T-cell (primary cell): ENCODE data around the gene TECR. TPM values are rescaled to one million over a fixed set of nuclear protein-coding genes. Genes with fewer than 3 reads are reported as not detected.
A peak's percentile ranks its signal among the peaks of the same experiment; 100 is the strongest.

Experiments used
- ATAC-seq, 4 experiments: fragments of 200-7000 bp in 3 of 4; fragments of 150-1000 bp in 1 of 4; cut with Tn5 transposase; replicated peaks in 1 of 4; 1 replicate in 3 of 4; 2 replicates in 1 of 4; pipeline ENCODE4 v1.10.0; 2021; ENCODE audit warnings: moderate library complexity in 3 of 4, mild to moderate bottlenecking in 2 of 4, moderate number of reproducible peaks in 1 of 4
- CTCF ChIA-PET, 2 donors: fragments of 300-600 bp; sonication (Branson Sonifier 250); formaldehyde crosslinking; loops; one replicate each; lab custom pipeline; 2022; ENCODE audit warnings: antibody characterized with exemption in 2 of 2; lab: Charles Lee
- POLR2A ChIA-PET, 2 donors: fragments of 300-600 bp; sonication (Branson Sonifier 250); formaldehyde crosslinking; loops; one replicate each; lab custom pipeline; 2022; ENCODE audit warnings: antibody characterized with exemption in 2 of 2; lab: Charles Lee
- DNase-seq, 35 experiments: peaks; one replicate each; pipeline versions ENCODE4 v3.0.0 to v3.0.0-alpha.2; 2013 to 2023
- H3K27ac ChIP-seq: one replicate; pipeline ENCODE4 v1.5.1; 2013; ENCODE audit warnings: low read length
- H3K27me3 ChIP-seq, 2 experiments: replicated peaks in 1 of 2; 1 replicate in 1 of 2; 2 replicates in 1 of 2; pipeline versions ENCODE4 v1.6.1 to v1.7.0; 2013; ENCODE audit warnings: low read length in 1 of 2, mixed read lengths in 1 of 2; ENCODE audit not compliant: control insufficient read depth in 2 of 2, insufficient read depth in 2 of 2; ENCODE audit errors: extremely low read depth in 1 of 2
- H3K36me3 ChIP-seq, 2 donors: 1 replicate in 1 of 2; 2 replicates in 1 of 2; pipeline versions ENCODE4 v1.6.1 to v1.7.0; 2013; ENCODE audit warnings: low read length in 1 of 2; ENCODE audit not compliant: control insufficient read depth in 2 of 2, insufficient read depth in 1 of 2; ENCODE audit errors: extremely low read depth in 1 of 2
- H3K4me1 ChIP-seq, 2 experiments: 1 replicate in 1 of 2; 2 replicates in 1 of 2; pipeline versions ENCODE4 v1.6.1 to v1.7.0; 2013; ENCODE audit warnings: low read length in 2 of 2, mixed read lengths in 1 of 2; ENCODE audit not compliant: insufficient read depth in 2 of 2, control insufficient read depth in 1 of 2; ENCODE audit errors: extremely low read depth in 1 of 2
- H3K4me3 ChIP-seq, 2 donors: 1 replicate in 1 of 2; 2 replicates in 1 of 2; pipeline versions ENCODE4 v1.5.1 to v1.7.0; 2013; ENCODE audit warnings: mild to moderate bottlenecking in 2 of 2, low read length in 1 of 2, moderate library complexity in 1 of 2; ENCODE audit not compliant: control insufficient read depth in 1 of 2; ENCODE audit errors: extremely low read depth in 1 of 2
- H3K9me3 ChIP-seq: 2 replicates; pipeline ENCODE4 v1.7.0; 2013
- H3K27ac Mint-ChIP-seq, 2 donors: one replicate each; pipeline ENCODE4 v1.8.0; 2020 to 2021; ENCODE audit warnings: mild to moderate bottlenecking in 2 of 2, mixed read lengths in 2 of 2
- H3K27me3 Mint-ChIP-seq, 2 donors: one replicate each; pipeline ENCODE4 v1.8.0; 2021 to 2022; ENCODE audit warnings: mixed read lengths in 2 of 2
- H3K36me3 Mint-ChIP-seq: one replicate; pipeline ENCODE4 v1.8.0; 2021; ENCODE audit warnings: mixed read lengths
- H3K4me1 Mint-ChIP-seq, 3 donors: one replicate each; pipeline ENCODE4 v1.8.0; 2020 to 2022; ENCODE audit warnings: mixed read lengths in 3 of 3, mild to moderate bottlenecking in 1 of 3
- H3K4me3 Mint-ChIP-seq, 3 donors: one replicate each; pipeline ENCODE4 v1.8.0; 2020 to 2022; ENCODE audit warnings: mild to moderate bottlenecking in 3 of 3, mixed read lengths in 3 of 3, moderate library complexity in 3 of 3
- H3K9me3 Mint-ChIP-seq, 3 donors: one replicate each; pipeline ENCODE4 v1.8.0; 2020 to 2022; ENCODE audit warnings: mixed read lengths in 3 of 3
- WGBS: methylation state at CpG from one replicate; pipeline ENCODE4 v1.1.5; 2013; ENCODE audit warnings: missing lambda C conversion rate; ENCODE audit not compliant: insufficient coverage; 5-methylcytosine and 5-hydroxymethylcytosine counted together
- total RNA-seq, 35 experiments: library from RNA in 6 of 35; stranded (reverse) in 6 of 35; fragments of 120-200 nt in 1 of 35; gene quantifications; one replicate each; pipeline versions ENCODE4 v1.2.1 to v1.2.4 and lab custom pipeline; 2013 to 2026

The TECR gene
- total RNA-seq, 5 donors from 2014 or later (not counting 1 experiment from before 2014, with no cell fraction given) = 137 to 207 (median 171) TPM

DNA sequence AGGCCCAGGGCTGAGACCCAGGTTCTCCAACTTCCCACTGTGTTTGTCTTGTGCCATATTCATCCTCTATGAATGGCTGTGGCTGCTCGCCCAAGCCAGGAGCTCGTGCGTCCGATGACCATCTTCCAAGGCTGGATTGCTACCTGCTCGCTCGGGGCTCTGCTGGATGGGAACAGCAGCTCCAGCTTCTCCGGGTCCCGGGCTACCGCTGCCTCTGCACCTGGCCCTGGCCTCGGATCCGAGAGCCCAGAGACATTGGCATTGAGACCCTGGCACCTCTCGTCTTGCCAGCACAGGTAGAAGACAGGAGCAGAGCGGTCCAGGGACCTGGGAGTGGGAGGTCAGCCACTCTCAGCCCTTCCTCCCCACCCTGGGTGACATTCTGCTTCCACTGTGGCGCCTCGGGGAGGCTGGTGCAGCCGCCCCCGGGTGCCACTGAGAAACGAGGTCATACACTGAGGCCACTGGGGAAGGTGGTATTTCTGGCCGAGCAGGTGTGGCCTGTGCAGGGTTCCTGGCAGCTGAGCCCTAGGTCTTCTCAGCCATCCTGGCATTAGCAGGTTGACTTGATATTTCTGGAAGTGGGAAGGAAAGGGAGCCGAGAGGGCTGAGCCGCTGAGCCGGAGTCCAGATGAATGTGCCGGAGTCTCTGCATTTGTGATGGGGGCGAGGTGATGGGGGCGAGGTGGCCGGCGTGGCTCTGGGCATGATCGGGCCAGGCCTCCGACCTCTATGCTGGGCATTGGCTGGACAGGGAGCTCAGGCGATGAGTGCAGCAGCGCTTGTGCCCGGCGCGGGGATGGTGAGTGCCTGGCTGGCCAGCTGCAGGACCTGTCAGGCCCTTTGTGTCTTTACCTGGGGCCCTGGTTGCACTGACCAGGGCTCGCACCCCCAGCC lies 23.9 kb downstream of the TECR start:
- WGBS = 93% methylated on average over 29 of the region's 35 CpGs
- Histone ChIP-seq H3K36me3 (peaks cover 5 to 30% of the 10 kb centered on the region in 2 donors), H3K9me3 (no peaks in the 10 kb centered on the region), H3K4me3 (no peak overlapping the region), H3K27ac (peak overlapping the region; percentile 29), H3K4me1 (peaks cover 13 to 74% of the 10 kb centered on the region in 2 experiments), H3K27me3 (no peaks in the 10 kb centered on the region)
- H3K4me1 Mint-ChIP-seq = peaks cover 57 to 63% (median 62%) of the 10 kb centered on the region in 3 donors
- DNase-seq = no peak
- POLR2A ChIA-PET = no interaction called here
- H3K27me3 Mint-ChIP-seq = no peaks in the 10 kb centered on the region
- peaks cover 4% of the 10 kb centered on the region for H3K36me3 Mint-ChIP-seq
- ATAC-seq = no peak
- CTCF ChIA-PET = interaction anchor here in 1 of 2 donors (1.2 kb wide), 1 partner anchor 9 kb away, joined by 4 read pairs; no protein-coding TSS in a partner anchor
- no peaks in the 10 kb centered on the region for H3K9me3 Mint-ChIP-seq
- H3K4me3 Mint-ChIP-seq = peak overlapping the region in 1 of 3 donors; percentile 69
- H3K27ac Mint-ChIP-seq = peak overlapping the region; percentile 88 to 92

- CTCF ChIA-PET = no interaction called here
- DNase-seq (no peak), ATAC-seq (no peak)
- Mint-ChIP-seq H3K36me3 (peaks cover 4% of the 10 kb centered on the region), H3K27me3 (no peaks in the 10 kb centered on the region), H3K4me3 (no peak overlapping the region), H3K4me1 (peaks cover 53 to 67% (median 66%) of the 10 kb centered on the region in 3 donors), H3K9me3 (no peaks in the 10 kb centered on the region), H3K27ac (peak overlapping the region; percentile 55 to 80)
- peaks cover 5 to 30% of the 10 kb centered on the region in 2 donors for H3K36me3 ChIP-seq
- no peak overlapping the region for H3K27ac ChIP-seq
- peaks cover 13 to 80% of the 10 kb centered on the region in 2 experiments for H3K4me1 ChIP-seq
- H3K4me3 ChIP-seq = no peak overlapping the region
- 87% methylated on average over 9 of the region's 9 CpGs for WGBS
- H3K9me3 ChIP-seq = no peaks in the 10 kb centered on the region
- POLR2A ChIA-PET = interaction anchor here in 1 of 2 donors (0.6 kb wide), 1 partner anchor 50 kb away, joined by 3 read pairs; no protein-coding TSS in a partner anchor
- no peaks in the 10 kb centered on the region for H3K27me3 ChIP-seq
These were observed 24.5 kb downstream of the TECR start for GRCh38 chr19:14553939-14554243.

DNA sequence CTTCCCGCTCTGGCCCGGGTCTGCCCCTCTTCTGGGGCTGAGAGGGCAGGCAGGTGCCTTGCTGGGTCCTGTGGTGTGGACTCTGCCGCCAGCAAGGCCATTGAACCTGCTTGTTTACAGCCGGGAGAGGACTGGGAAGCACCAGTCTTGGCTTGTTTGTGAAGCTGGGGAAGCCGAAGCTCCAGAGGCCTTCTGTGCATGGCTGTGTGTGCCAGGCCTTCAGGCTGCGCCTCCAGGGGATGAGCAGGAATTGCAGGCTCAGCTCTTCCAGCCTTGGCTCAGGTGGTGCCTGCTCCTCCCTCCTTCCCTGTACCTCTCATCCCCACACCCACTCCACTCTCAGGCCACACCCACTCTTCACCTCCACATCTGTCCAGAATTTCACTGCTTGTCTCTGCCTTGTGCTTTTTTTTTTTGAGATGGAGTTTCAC lies 25.0 kb downstream of the TECR start:
- ATAC-seq (no peak), DNase-seq (no peak)
- Mint-ChIP-seq H3K27ac (peak overlapping the region; percentile 31 to 80), H3K4me3 (no peak overlapping the region), H3K4me1 (peaks cover 53 to 71% (median 67%) of the 10 kb centered on the region in 3 donors), H3K9me3 (no peaks in the 10 kb centered on the region), H3K36me3 (peaks cover 4% of the 10 kb centered on the region), H3K27me3 (no peaks in the 10 kb centered on the region)
- 80% methylated on average over 5 of the region's 6 CpGs for WGBS
- Histone ChIP-seq H3K27me3 (no peaks in the 10 kb centered on the region), H3K9me3 (no peaks in the 10 kb centered on the region), H3K4me3 (no peak overlapping the region), H3K36me3 (peaks cover 5 to 27% of the 10 kb centered on the region in 2 donors), H3K27ac (no peak overlapping the region), H3K4me1 (peaks cover 13 to 81% of the 10 kb centered on the region in 2 experiments)
- ChIA-PET CTCF (interaction anchor here in 1 of 2 donors (0.7 to 0.8 kb wide), 2 partner anchors 10 to 556 kb away, joined by 4 to 8 read pairs; no protein-coding TSS in a partner anchor), POLR2A (interaction anchor here in 1 of 2 donors (0.6 kb wide), 2 partner anchors 22 to 51 kb away, joined by 3 to 4 read pairs; no protein-coding TSS in a partner anchor)

GRCh38 chr19:14555918-14556661 lies 26.7 kb downstream of the TECR start:
- Mint-ChIP-seq H3K27me3 (no peaks in the 10 kb centered on the region), H3K9me3 (no peaks in the 10 kb centered on the region), H3K4me1 (peaks cover 44 to 63% (median 62%) of the 10 kb centered on the region in 3 donors), H3K36me3 (no peaks in the 10 kb centered on the region), H3K4me3 (peak overlapping the region in 1 of 3 donors; percentile 59), H3K27ac (peak overlapping the region; percentile 58 to 88)
- DNase-seq (no peak), ATAC-seq (no peak)
- H3K27ac ChIP-seq = peak overlapping the region; percentile 2
- ChIA-PET POLR2A (interaction anchor here (0.6 to 0.8 kb wide), 3 partner anchors 35 to 67 kb away, joined by 3 to 5 read pairs (median 3); no protein-coding TSS in a partner anchor), CTCF (interaction anchor here (0.6 to 1.6 kb wide), 6 partner anchors 13 to 130 kb away, joined by 3 to 7 read pairs (median 5); partner anchors contain the start of gene NDUFB7 (in 1 of the 2))
- H3K36me3 ChIP-seq = peaks cover 0 to 17% of the 10 kb centered on the region in 2 donors
- H3K4me3 ChIP-seq = peak overlapping the region in 1 of 2 donors; percentile 27
- no peaks in the 10 kb centered on the region for H3K9me3 ChIP-seq
- WGBS = 63% methylated on average over 9 of the region's 12 CpGs
- no peaks in the 10 kb centered on the region for H3K27me3 ChIP-seq
- H3K4me1 ChIP-seq = peaks cover 8 to 84% of the 10 kb centered on the region in 2 experiments

DNA sequence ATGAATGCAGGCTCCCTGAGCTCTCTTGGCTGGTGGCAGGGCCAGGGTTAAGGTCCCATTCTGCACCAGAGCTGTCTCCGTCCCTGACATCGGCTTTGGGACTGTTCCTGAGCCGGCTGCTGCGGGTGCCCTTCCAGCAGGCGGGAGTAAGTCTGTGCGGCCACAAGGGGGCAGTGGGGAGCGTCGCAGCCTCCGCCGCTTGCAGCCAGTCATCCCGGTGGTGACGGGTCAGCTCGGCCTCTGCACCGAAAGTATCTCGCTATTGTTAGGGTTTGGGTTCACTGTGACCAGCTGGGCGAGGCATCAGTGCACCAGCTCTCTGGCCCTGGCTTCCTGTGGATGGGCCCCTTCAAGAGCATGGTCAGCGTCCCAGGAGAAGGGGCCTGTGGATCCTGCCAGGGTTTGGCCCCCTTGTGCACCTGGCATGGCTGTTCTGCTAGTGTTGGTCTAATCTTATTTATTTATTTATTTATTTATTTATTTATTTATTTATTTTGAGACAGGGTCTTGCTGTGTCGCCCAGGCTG lies 27.3 kb downstream of the TECR start:
- Histone ChIP-seq H3K27me3 (no peaks in the 10 kb centered on the region), H3K9me3 (no peaks in the 10 kb centered on the region), H3K27ac (no peak overlapping the region), H3K36me3 (peaks cover 5 to 17% of the 10 kb centered on the region in 2 donors), H3K4me1 (peaks cover 2 to 84% of the 10 kb centered on the region in 2 experiments), H3K4me3 (peak overlapping the region in 1 of 2 donors; percentile 27)
- peak overlapping the region; percentile 31 to 59 (median 41) for H3K4me3 Mint-ChIP-seq
- peak overlapping the region; percentile 58 to 88 for H3K27ac Mint-ChIP-seq
- no peaks in the 10 kb centered on the region for H3K36me3 Mint-ChIP-seq
- ChIA-PET CTCF (interaction anchor here (1.0 to 1.6 kb wide), 5 partner anchors 15 to 130 kb away, joined by 3 to 6 read pairs (median 4); partner anchors contain the start of gene NDUFB7 (in 1 of the 2)), POLR2A (interaction anchor here (0.6 to 0.8 kb wide), 2 partner anchors 38 to 68 kb away, joined by 3 to 5 read pairs; no protein-coding TSS in a partner anchor)
- peaks cover 38 to 60% (median 59%) of the 10 kb centered on the region in 3 donors for H3K4me1 Mint-ChIP-seq
- no peaks in the 10 kb centered on the region for H3K27me3 Mint-ChIP-seq
- H3K9me3 Mint-ChIP-seq = no peaks in the 10 kb centered on the region
- 0% methylated on average over 14 of the region's 18 CpGs for WGBS
- peak in 34 of 35 experiments; percentile 43 to 88 (median 58) for DNase-seq
- ATAC-seq = peak; percentile 77 to 84 (median 80)
